ENCODE data around the gene COL4A4. TPM values are rescaled to one million over a fixed set of nuclear protein-coding genes. Genes with fewer than 3 reads are reported as not detected.
"Not testable (repeated sequence)": the region's sequence is repeated elsewhere in the genome, so short reads cannot be mapped to it uniquely, and the experiment has no call there.

COL4A4 gene
- total RNA-seq, 1 experiment from 2014 or later: 0.55 TPM

GRCh38 chr2:227177592-227178336 is 13.8 kb upstream of the COL4A4 start:
- no peaks in the 10 kb centered on the region for H3K9me2 ChIP-seq (replicated peaks; ENCODE audit: low read length)
- no peaks in the 10 kb centered on the region for H3K4me1 ChIP-seq (ENCODE audit: insufficient read depth, low read length)
- no peak overlapping the region for H3K4me2 ChIP-seq (ENCODE audit: low read length)
- CTCF ChIA-PET: no interaction called here
- BruUV-seq (replicated peaks): no TSS peak
- no peaks in the 10 kb centered on the region for H3K9me3 ChIP-seq (ENCODE audit: low read length)
- H3F3A ChIP-seq (ENCODE audit: low read length, unreplicated experiment): no peaks in the 10 kb centered on the region
- POLR2A ChIA-PET (ENCODE audit: unreplicated experiment): no interaction called here
- H3K79me2 ChIP-seq (ENCODE audit: low read length): no peaks in the 10 kb centered on the region
- H3K4me3 ChIP-seq (ENCODE audit: low read length): no peak overlapping the region
- intact Hi-C loops (cut with micrococcal nuclease): no loop called here
- H3K9ac ChIP-seq (ENCODE audit: low read length): no peak overlapping the region
- TF ChIP-seq EZH2 (IDR thresholded peaks at IDR 0.05; ENCODE audit: low read length, unreplicated experiment): no peak
- TF ChIP-seq, protein P1, sequence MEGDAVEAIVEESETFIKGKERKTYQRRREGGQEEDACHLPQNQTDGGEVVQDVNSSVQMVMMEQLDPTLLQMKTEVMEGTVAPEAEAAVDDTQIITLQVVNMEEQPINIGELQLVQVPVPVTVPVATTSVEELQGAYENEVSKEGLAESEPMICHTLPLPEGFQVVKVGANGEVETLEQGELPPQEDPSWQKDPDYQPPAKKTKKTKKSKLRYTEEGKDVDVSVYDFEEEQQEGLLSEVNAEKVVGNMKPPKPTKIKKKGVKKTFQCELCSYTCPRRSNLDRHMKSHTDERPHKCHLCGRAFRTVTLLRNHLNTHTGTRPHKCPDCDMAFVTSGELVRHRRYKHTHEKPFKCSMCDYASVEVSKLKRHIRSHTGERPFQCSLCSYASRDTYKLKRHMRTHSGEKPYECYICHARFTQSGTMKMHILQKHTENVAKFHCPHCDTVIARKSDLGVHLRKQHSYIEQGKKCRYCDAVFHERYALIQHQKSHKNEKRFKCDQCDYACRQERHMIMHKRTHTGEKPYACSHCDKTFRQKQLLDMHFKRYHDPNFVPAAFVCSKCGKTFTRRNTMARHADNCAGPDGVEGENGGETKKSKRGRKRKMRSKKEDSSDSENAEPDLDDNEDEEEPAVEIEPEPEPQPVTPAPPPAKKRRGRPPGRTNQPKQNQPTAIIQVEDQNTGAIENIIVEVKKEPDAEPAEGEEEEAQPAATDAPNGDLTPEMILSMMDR (conservative IDR thresholded peaks at IDR 0.05; ENCODE audit: low read depth, low read length): no peak
- no peak for TF ChIP-seq EZH2phosphoT487 (IDR thresholded peaks at IDR 0.05; ENCODE audit: borderline replicate concordance, low read length)
- H4K20me1 ChIP-seq (ENCODE audit: low read length): no peaks in the 10 kb centered on the region
- H3K27me3 ChIP-seq (ENCODE audit: low read length): no peaks in the 10 kb centered on the region
- H3K36me3 ChIP-seq (ENCODE audit: low read depth, low read length): no peaks in the 10 kb centered on the region
- no peak overlapping the region for H2AFZ ChIP-seq (ENCODE audit: low read length)
- H3K27ac ChIP-seq (ENCODE audit: low read length): no peak overlapping the region
- ATAC-seq (no peak), DNase-seq (no peak)

- H3K36me3 ChIP-seq (ENCODE audit: low read depth, low read length); H4K20me1 ChIP-seq (ENCODE audit: low read length); BruUV-seq (replicated peaks); H3K4me1 ChIP-seq (ENCODE audit: insufficient read depth, low read length); H3K27me3 ChIP-seq (ENCODE audit: low read length); H3K4me3 ChIP-seq (ENCODE audit: low read length); intact Hi-C loops (cut with micrococcal nuclease); POLR2A ChIA-PET (ENCODE audit: unreplicated experiment); H3K9me3 ChIP-seq (ENCODE audit: low read length); DNase-seq; H3K27ac ChIP-seq (ENCODE audit: low read length); H2AFZ ChIP-seq (ENCODE audit: low read length); H3K9ac ChIP-seq (ENCODE audit: low read length); H3F3A ChIP-seq (ENCODE audit: low read length, unreplicated experiment); CTCF ChIA-PET; H3K4me2 ChIP-seq (ENCODE audit: low read length); H3K79me2 ChIP-seq (ENCODE audit: low read length); ATAC-seq; H3K9me2 ChIP-seq (replicated peaks; ENCODE audit: low read length): not testable (repeated sequence)
Observed at GRCh38 chr2:227171779-227172178, 7.8 kb upstream of the COL4A4 start.

DNA sequence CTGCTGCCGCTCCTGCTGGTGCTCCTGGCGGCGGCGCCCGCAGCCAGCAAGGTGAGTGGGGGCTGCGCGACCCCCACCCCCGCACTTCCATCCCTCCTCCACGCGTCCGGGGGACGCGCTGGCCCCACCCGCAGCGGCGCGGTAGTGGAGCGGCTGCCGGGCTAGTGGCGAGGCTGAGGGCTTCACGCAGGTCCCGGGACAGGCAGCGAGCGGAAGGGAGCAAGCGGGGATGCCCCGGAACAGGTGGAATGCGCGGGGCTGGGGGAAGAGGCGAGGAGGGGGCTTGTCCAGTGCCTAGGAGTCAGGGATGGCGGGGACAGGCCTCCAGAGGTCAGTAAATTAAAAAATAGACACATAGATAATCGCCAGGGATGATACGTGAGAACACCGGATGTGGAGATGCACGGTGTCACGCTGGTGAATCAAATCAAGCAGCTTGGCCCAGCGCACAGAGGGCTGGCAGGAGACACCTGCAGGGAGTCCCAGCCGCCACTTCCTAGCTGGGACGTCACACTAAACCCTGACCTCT is 822 bp upstream of the COL4A4 start:
- no TSS peak for BruUV-seq (replicated peaks)
- Histone ChIP-seq H3K79me2 (ENCODE audit: low read length) (no peaks in the 10 kb centered on the region), H3K9me3 (ENCODE audit: low read length) (no peaks in the 10 kb centered on the region), H3K4me2 (ENCODE audit: low read length) (peak overlapping the region; percentile 98), H3K27me3 (ENCODE audit: low read length) (0 out of 2 replicates have a peak, but pooled peaks cover 5% of the 10 kb centered on the region), H3F3A (ENCODE audit: low read length, unreplicated experiment) (no peaks in the 10 kb centered on the region), H3K4me3 (ENCODE audit: low read length) (peak overlapping the region; percentile 82), H3K9ac (ENCODE audit: low read length) (no peak overlapping the region), H3K27ac (ENCODE audit: low read length) (no peak overlapping the region), H3K4me1 (ENCODE audit: insufficient read depth, low read length) (no peaks in the 10 kb centered on the region), H3K9me2 (replicated peaks; ENCODE audit: low read length) (no peaks in the 10 kb centered on the region), H2AFZ (ENCODE audit: low read length) (peak overlapping the region; percentile 96), H4K20me1 (ENCODE audit: low read length) (no peaks in the 10 kb centered on the region), H3K36me3 (ENCODE audit: low read depth, low read length) (no peaks in the 10 kb centered on the region)
- intact Hi-C loops (cut with micrococcal nuclease): no loop called here
- TF ChIP-seq EZH2 (IDR thresholded peaks at IDR 0.05; ENCODE audit: low read length, unreplicated experiment) (no peak), EZH2phosphoT487 (IDR thresholded peaks at IDR 0.05; ENCODE audit: borderline replicate concordance, low read length) (no peak)
- TF ChIP-seq, protein P1 (conservative IDR thresholded peaks at IDR 0.05; ENCODE audit: low read depth, low read length): no peak
- ATAC-seq (peak; percentile 55), DNase-seq (peak; percentile 38)
- CTCF ChIA-PET: no interaction called here
- POLR2A ChIA-PET (ENCODE audit: unreplicated experiment): no interaction called here

Measured in PC-3 (cell line).